HG03442 (cell line): ENCODE data around the gene NCKAP5.

Source experiments
- ATAC-seq: cut with Tn5 transposase; IDR thresholded peaks from one replicate; pipeline ENCODE4 v1.9.1; 2021; ENCODE audit warnings: mild to moderate bottlenecking, moderate library complexity; ENCODE audit not compliant: unreplicated experiment

NCKAP5 gene

GRCh38 chr2:133498662-133499585, 69.3 kb downstream of the NCKAP5 start:
- ATAC-seq, result peak; percentile 80

- ATAC-seq, result no peak
Measured at GRCh38 chr2:133497951-133498565, 70.2 kb downstream of the NCKAP5 start.

- no peak for ATAC-seq
Measured at GRCh38 chr2:133497270-133497893, 70.9 kb downstream of the NCKAP5 start.

DNA sequence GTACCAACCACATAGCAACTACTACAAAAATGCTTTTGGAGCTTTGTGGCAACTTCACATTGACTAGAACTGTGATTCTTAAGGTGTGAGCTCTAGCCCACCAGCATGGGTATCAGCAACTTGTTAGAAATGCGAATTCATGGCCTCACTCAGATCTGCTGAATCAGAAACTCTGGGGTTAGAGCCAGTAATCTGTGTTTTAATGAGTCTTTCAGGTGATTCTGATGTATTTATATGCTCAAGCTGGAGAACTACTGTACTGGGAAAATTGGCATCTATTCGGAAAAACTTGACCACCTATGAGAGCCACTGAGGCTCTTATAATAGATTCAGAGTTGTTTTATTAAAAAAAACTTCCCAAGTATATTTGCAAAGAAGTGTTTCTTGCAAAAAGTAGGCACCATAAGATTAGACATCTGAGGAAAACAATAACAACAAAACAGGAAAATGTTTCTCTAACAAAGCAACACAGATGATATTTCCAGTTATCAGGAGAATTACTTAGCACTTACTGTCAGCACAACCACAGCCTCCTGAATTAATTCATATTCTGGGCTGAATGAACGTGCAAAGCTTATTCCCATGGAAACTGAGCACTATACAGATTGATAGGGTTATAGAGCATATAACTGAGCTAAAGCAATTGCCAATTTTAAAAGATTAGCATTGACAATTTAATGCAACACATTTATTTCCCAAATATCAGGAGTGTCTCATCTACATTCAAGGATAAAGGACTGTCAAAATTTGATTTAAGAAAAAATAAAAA, 71.6 kb downstream of the NCKAP5 start:
- no peak for ATAC-seq

DNA sequence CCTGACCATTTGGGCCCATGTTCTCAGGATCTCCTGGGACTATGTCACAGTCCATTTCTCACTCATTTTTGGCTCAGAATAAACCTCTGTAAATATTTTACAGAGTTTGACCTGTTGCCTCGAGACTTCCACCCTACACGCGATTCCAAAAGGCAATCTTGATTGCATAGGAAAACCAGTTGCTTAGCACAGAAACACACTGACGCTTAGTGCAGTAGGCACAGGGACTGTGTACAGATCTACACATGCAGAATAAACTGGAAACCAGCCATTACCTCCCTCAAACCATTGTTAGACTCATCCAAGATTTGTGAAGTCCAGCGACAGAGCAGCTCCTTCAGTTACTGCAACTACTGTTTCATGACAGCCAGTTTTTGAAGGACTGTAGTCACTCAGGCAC, 73.0 kb downstream of the NCKAP5 start:
- ATAC-seq, result no peak

- ATAC-seq, result no peak
Measured at GRCh38 chr2:133492719-133493380, 75.4 kb downstream of the NCKAP5 start.

DNA sequence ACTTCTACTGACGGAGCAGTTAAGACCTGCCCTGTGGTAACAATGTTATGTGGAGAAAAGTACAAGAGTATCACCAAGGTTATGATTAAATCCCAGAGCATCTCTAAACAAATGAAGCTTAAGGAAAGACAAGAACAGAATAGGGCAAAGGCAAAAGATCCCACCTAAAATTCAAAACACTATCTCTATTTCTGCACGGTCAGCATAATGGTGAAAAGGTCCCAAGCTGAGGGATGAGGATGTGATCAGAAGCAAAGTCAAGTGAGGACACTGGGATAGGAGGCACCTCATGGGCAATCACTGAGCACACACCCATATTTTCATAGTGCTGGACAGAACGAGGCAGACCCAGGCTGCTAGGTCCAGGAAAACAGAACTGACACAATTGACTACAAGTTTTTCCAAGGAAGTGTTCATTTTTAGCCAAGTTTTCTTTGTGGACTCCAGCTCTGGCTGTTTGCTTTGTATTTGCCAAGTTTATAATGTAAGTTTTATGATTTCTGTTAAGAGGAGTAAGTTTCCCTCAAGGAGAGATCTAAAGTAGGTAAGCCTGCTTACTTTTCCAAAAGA, 77.8 kb downstream of the NCKAP5 start:
- ATAC-seq, result no peak

DNA sequence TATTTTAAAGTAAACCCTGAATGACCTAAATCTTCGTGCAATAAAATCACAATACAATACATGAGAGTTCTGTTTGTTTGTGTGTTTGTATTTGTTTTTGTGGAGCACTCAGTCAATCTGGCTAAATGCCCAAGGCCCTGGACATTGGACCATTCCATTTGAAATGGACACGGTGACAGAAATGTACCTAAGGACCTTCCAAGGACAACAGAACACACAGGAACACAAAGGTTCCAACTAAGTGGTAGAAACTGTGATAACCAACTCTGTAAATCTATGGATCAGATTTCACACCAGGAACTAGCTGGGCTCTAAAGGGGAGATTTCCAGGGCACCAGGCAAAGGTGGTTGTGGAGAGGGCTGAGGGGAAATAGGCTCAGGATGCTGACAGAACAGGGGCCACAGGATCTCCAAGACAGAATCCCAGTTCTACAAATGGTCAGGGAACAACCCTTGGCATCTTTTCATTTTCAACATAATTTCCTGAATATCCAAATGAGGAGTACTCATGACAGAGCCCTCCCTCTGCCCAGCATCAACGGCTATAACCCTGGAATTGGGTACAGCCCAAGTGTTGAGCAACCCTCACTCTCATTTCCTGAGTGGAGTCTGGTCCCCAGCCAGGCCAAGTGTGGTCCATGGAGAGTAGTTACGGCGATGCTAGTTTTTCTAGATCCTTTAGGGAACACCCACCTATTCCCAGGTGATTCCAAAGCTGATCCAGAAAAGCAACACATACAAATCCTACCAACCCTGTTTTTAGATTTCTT, 78.4 kb downstream of the NCKAP5 start:
- no peak for ATAC-seq

- ATAC-seq, result no peak
Measured at GRCh38 chr2:133489146-133489545, 79.1 kb downstream of the NCKAP5 start.

- no peak for ATAC-seq
Measured at GRCh38 chr2:133486771-133487191, 81.5 kb downstream of the NCKAP5 start.

DNA sequence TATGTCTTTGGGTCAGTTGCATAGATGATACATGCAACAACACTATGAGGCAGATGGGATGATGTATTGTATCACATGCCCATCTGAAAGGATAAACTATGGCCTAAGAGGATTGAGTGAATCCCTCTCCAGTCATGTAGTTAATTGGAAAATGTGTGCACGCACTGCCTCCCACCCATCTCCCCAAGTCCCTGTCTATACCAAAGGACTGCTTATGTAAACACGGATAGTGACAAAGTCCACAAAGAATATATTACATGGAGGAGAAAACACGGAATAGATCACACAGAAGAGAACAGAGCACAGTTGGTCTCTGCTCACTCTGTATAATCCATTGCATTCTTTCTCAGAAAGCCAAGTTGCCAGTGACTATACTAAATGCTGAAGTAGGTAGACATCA, 82.4 kb downstream of the NCKAP5 start:
- ATAC-seq, result no peak

GRCh38 chr2:133484784-133485183, 83.5 kb downstream of the NCKAP5 start:
- no peak for ATAC-seq

GRCh38 chr2:133484106-133484505, 84.2 kb downstream of the NCKAP5 start:
- no peak for ATAC-seq

DNA sequence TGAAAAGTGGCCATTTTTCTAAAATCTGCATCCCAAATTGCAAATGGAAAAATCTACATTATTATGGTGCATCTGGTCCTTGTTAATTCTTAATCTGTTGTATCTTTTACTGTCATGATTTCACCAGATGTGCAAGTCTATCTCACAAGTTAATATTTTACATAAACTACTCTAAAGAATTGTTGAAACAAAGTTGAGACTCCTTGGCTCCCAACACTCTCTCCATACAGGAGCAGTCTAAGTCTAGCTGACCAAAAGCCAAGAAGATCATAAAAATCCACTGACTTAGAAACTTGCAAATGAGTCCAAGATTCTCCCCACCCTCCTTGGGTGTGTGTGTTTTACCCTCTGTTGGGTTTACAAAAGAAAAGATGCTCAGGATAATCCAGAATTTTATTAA, 85.1 kb downstream of the NCKAP5 start:
- no peak for ATAC-seq

DNA sequence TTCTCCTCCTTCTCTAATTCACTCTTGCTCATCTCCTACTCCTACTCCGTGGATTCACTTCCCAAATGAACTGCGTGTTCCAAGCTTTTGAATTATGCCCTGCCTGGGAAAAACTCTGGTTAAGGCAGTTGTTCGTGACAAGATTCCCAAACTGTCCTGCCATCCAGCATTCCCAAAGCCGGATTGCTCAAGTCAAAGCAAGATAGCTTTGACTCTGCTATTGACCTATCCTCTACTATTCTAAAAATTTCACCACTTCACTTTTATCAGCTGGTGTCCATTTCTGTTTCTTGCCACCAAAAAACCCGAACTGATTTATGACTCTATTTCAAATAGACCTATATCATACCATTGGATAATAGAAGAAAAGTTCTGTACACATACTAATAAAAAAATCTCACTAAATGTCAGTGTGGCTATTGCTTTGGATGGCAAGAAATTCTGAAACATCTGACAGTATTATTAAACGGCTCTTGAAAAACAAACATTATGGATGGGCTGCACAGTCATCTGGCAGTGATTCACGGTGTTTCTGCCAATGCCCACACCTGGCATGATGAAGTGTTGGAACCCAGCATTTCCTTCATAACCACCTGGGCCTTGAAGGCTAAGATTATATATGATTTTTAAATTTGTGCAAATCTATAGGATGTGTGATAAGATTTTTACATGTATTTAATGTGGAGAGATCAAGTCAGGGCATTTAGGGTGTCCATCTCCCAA, 87.4 kb downstream of the NCKAP5 start:
- no peak for ATAC-seq

GRCh38 chr2:133477616-133477990, 90.7 kb downstream of the NCKAP5 start:
- no peak for ATAC-seq

DNA sequence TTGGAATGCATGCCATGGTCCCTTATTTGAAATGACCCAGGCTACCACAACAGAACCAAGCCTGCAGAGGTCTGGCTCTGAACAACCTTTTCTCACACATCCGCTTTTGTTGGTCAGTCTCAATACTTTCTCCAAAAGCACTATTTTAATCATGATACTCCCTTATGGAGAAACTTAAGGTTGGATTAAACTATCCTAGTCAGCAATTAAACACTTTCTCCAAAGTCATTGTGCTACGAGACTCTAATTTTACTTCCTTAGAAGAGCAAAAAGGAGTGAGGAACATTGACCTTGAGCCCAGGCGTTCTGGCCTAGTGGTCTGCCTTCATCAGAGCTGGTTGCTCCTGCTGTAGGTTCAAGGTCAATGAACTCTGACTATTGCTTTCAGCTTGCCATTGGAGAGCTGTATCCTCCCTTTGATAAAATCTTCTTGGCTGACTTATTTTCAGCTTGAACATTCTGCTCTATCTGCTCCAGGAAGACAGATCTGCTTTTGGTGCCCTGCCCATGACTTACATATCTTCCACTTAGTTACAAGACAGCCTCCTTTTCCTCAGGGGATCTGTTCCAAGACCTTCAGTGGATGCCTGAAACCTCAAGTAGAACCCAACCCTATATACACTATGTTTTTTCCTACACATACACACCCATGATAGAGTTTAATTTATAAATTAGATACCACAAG, 91.2 kb downstream of the NCKAP5 start:
- no peak for ATAC-seq

GRCh38 chr2:133476286-133476685, 92.0 kb downstream of the NCKAP5 start:
- ATAC-seq, result no peak
